Renal cortex interstitium (tissue), 11 donors: Measurements from ENCODE around the gene SNAP23. TPM values are rescaled to one million over a fixed set of nuclear protein-coding genes. Genes with fewer than 3 reads are reported as not detected.

Source experiments
- DNase-seq, 11 donors: peaks; one replicate each; pipeline ENCODE4 v3.0.0-alpha.2; 2013; ENCODE audit warnings: low read depth in 9 of 11, low spot score in 4 of 11; ENCODE audit errors: extremely low read depth in 1 of 11
- polyA plus RNA-seq, 3 donors: library from polyadenylated mRNA; unstranded; fragments of 120-200 nt; gene quantifications; one replicate each; pipeline ENCODE4 v1.2.1, GENCODE V29; 2013; ENCODE audit not compliant: insufficient read length in 3 of 3

SNAP23 gene
- polyA plus RNA-seq, 3 donors = 93.8 to 118 (median 107) TPM

GRCh38 chr15:42490291-42490670 is 5.2 kb upstream of the SNAP23 start:
- peak in 1 of 11 donors; percentile 19 for DNase-seq

GRCh38 chr15:42490671-42491538 is 4.5 kb upstream of the SNAP23 start, which contains the start of gene ZNF106:
ZNF106 (minus strand) TSS chr15:42491141; CDS start chr15:42472289, 18,852 bp downstream.
- DNase-seq = peak; percentile 76 to 92 (median 88)

- DNase-seq = no peak
Observed at GRCh38 chr15:42491539-42492225, 3.8 kb upstream of the SNAP23 start.

GRCh38 chr15:42493679-42494078 is 1.8 kb upstream of the SNAP23 start:
- DNase-seq = no peak

- peak in 1 of 11 donors; percentile 22 for DNase-seq
Observed at GRCh38 chr15:42494998-42495360, 455 bp upstream of the SNAP23 start.

GRCh38 chr15:42498212-42499068 is 3.0 kb downstream of the SNAP23 start:
- no peak for DNase-seq

- no peak for DNase-seq
Observed at GRCh38 chr15:42499858-42500609, 4.6 kb downstream of the SNAP23 start.

GRCh38 chr15:42502477-42502876 is 7.0 kb downstream of the SNAP23 start:
- no peak for DNase-seq

GRCh38 chr15:42503825-42504224 is 8.4 kb downstream of the SNAP23 start:
- no peak for DNase-seq

- DNase-seq = no peak
Observed at GRCh38 chr15:42504631-42505030, 9.2 kb downstream of the SNAP23 start.

- no peak for DNase-seq
Observed at GRCh38 chr15:42507514-42507913, 12.1 kb downstream of the SNAP23 start.

GRCh38 chr15:42508263-42508690 is 12.8 kb downstream of the SNAP23 start:
- DNase-seq = no peak

- DNase-seq = no peak
Observed at GRCh38 chr15:42510258-42511006, 15.0 kb downstream of the SNAP23 start.

GRCh38 chr15:42511007-42511391 is 15.6 kb downstream of the SNAP23 start:
- DNase-seq = no peak

- no peak for DNase-seq
Observed at GRCh38 chr15:42523331-42523730, 27.9 kb downstream of the SNAP23 start.

- no peak for DNase-seq
Observed at GRCh38 chr15:42528970-42529369, 33.5 kb downstream of the SNAP23 start.

- DNase-seq = no peak
Observed at GRCh38 chr15:42533246-42533645, 37.8 kb downstream of the SNAP23 start.
